Activated T-cell treated with anti-CD3 and anti-CD28 coated beads for 1 hour (primary cell): ENCODE results near the gene MANEAL.

Source experiments
- DNase-seq: peaks from one replicate; pipeline ENCODE4 v3.0.0-alpha.2; 2020; ENCODE audit warnings: low read depth

Gene MANEAL

GRCh38 chr1:37828410-37829074, 34.9 kb downstream of the MANEAL start:
- DNase-seq = no peak

GRCh38 chr1:37831109-37831508, 37.5 kb downstream of the MANEAL start:
- no peak for DNase-seq

- DNase-seq = no peak
These were observed 38.2 kb downstream of the MANEAL start for GRCh38 chr1:37831809-37832208.

- DNase-seq = no peak
These were observed 43.1 kb downstream of the MANEAL start for GRCh38 chr1:37836788-37837187.

- DNase-seq = no peak
These were observed 46.0 kb downstream of the MANEAL start for GRCh38 chr1:37839676-37840075.

- no peak for DNase-seq
These were observed 47.1 kb downstream of the MANEAL start for GRCh38 chr1:37840711-37841110.

- no peak for DNase-seq
These were observed 48.0 kb downstream of the MANEAL start for GRCh38 chr1:37841652-37842051.

GRCh38 chr1:37844536-37844935, 50.9 kb downstream of the MANEAL start:
- no peak for DNase-seq

- no peak for DNase-seq
These were observed 51.5 kb downstream of the MANEAL start for GRCh38 chr1:37845049-37845646.

GRCh38 chr1:37845786-37846185, 52.1 kb downstream of the MANEAL start:
- no peak for DNase-seq

- DNase-seq = no peak
These were observed 53.1 kb downstream of the MANEAL start for GRCh38 chr1:37846647-37847339.

GRCh38 chr1:37849480-37849879, 55.8 kb downstream of the MANEAL start:
- DNase-seq = no peak

- no peak for DNase-seq
These were observed 56.8 kb downstream of the MANEAL start for GRCh38 chr1:37850352-37850955.
